ENCODE results near the gene POLR2F.

POLR2F gene

DNA sequence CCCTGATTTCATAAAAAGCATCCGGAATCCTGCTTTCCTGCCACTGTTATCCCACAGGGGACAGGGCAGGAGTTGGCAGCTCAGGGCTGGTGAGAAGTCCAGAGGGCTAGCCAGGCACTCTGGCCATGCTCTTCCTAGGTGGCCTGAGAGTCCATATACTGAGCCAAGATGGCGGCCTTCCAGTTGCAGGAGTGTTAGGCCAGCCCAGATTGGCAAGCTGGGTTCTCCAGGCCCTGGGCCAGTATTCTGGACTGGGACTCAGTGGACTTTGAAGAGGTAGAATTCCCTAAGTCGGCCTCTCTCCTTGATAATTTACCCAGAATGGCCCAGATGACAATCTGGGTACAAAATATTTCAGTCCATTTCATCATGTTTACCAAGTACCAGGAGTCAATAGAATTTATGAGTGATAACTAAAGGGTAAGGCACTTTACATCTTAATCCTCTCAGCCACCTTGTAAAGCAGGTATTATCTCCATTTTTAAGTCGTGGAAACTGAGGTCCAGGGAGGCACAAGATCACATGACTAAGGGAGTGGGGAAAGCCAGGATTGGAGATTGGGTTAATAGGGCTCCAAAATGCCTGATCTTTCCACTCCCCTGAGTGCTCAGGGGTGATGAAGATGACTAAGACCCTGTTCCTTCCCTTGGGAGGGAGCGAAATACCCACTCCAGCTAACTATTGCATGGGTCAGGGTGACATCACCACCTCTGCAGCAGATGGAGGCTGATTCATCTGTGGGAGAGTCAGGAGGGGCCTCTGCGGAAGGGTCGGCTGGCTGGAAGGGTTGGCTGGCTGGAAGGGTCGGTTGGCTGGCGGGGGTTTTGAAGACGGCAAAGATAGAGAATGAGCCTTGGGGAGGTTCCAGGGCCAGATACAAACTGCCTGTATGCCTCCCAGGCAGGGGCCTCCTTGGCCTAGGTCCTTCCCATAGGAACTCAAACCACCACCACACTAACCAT is 48.6 kb upstream of the POLR2F start (continued):
- TF ChIP-seq ZNF274 (IDR thresholded peaks at IDR 0.05; ENCODE audit: low read length) = no peak
- no peak for TF ChIP-seq ZNF274 (tag by site-specific recombination; IDR thresholded peaks at IDR 0.05; ENCODE audit: borderline replicate concordance)
- no peak for TF ChIP-seq ZNF10 (tag by site-specific recombination; IDR thresholded peaks at IDR 0.05)
- TF ChIP-seq, protein P1, sequence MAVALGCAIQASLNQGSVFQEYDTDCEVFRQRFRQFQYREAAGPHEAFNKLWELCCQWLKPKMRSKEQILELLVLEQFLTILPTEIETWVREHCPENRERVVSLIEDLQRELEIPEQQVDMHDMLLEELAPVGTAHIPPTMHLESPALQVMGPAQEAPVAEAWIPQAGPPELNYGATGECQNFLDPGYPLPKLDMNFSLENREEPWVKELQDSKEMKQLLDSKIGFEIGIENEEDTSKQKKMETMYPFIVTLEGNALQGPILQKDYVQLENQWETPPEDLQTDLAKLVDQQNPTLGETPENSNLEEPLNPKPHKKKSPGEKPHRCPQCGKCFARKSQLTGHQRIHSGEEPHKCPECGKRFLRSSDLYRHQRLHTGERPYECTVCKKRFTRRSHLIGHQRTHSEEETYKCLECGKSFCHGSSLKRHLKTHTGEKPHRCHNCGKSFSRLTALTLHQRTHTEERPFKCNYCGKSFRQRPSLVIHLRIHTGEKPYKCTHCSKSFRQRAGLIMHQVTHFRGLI (tag by site-specific recombination; IDR thresholded peaks at IDR 0.05) = no peak
- TF ChIP-seq ZNF76 (tag by site-specific recombination; IDR thresholded peaks at IDR 0.05; ENCODE audit: borderline replicate concordance, low read depth) = peak; percentile 52
- peak; percentile 13 for TF ChIP-seq KLF1 (tag by site-specific recombination; IDR thresholded peaks at IDR 0.05)
- TF ChIP-seq YY1 (tag by site-specific recombination; IDR thresholded peaks at IDR 0.05) = no peak; the same call in 1 of the 2 replicates
- TF ChIP-seq ZNF701 (tag by site-specific recombination; IDR thresholded peaks at IDR 0.05) = no peak; the same call in 1 of the 2 replicates
- no peak for TF ChIP-seq ZNF302 (tag by site-specific recombination; IDR thresholded peaks at IDR 0.05; ENCODE audit: low read depth)
- TF ChIP-seq, protein P2, sequence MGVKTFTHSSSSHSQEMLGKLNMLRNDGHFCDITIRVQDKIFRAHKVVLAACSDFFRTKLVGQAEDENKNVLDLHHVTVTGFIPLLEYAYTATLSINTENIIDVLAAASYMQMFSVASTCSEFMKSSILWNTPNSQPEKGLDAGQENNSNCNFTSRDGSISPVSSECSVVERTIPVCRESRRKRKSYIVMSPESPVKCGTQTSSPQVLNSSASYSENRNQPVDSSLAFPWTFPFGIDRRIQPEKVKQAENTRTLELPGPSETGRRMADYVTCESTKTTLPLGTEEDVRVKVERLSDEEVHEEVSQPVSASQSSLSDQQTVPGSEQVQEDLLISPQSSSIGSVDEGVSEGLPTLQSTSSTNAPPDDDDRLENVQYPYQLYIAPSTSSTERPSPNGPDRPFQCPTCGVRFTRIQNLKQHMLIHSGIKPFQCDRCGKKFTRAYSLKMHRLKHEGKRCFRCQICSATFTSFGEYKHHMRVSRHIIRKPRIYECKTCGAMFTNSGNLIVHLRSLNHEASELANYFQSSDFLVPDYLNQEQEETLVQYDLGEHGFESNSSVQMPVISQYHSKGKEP (tag by site-specific recombination; IDR thresholded peaks at IDR 0.05) = peak; percentile 98
- no peak for TF ChIP-seq YY2 (tag by site-specific recombination; IDR thresholded peaks at IDR 0.05)
- peak; percentile 74 for TF ChIP-seq ZNF558 (tag by site-specific recombination; IDR thresholded peaks at IDR 0.05)
- no peak for TF ChIP-seq GLIS2 (tag by site-specific recombination; IDR thresholded peaks at IDR 0.05)
- no peak for TF ChIP-seq ZNF18 (tag by site-specific recombination; IDR thresholded peaks at IDR 0.05)
- TF ChIP-seq ZNF623 (tag by site-specific recombination; IDR thresholded peaks at IDR 0.05) = peak; percentile 29; the same call in 1 of the 2 replicates
- TF ChIP-seq ZSCAN16 (tag by site-specific recombination; IDR thresholded peaks at IDR 0.05) = no peak
- TF ChIP-seq ZBTB20 (tag by site-specific recombination; IDR thresholded peaks at IDR 0.05) = peak; percentile 91
- TF ChIP-seq, protein P3, sequence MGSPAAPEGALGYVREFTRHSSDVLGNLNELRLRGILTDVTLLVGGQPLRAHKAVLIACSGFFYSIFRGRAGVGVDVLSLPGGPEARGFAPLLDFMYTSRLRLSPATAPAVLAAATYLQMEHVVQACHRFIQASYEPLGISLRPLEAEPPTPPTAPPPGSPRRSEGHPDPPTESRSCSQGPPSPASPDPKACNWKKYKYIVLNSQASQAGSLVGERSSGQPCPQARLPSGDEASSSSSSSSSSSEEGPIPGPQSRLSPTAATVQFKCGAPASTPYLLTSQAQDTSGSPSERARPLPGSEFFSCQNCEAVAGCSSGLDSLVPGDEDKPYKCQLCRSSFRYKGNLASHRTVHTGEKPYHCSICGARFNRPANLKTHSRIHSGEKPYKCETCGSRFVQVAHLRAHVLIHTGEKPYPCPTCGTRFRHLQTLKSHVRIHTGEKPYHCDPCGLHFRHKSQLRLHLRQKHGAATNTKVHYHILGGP (tag by site-specific recombination; IDR thresholded peaks at IDR 0.05) = no peak
- no peak for TF ChIP-seq ZNF530 (tag by site-specific recombination; IDR thresholded peaks at IDR 0.05; ENCODE audit: low read depth)
- no peak for TF ChIP-seq ZNF157 (tag by site-specific recombination; IDR thresholded peaks at IDR 0.05)
- TF ChIP-seq HOXA7 (CRISPR knock-in tag; IDR thresholded peaks at IDR 0.05; ENCODE audit: borderline replicate concordance) = no peak
- TF ChIP-seq ZNF660 (tag by site-specific recombination; IDR thresholded peaks at IDR 0.05) = peak; percentile 88; the same call in 1 of the 2 replicates
- no peak for TF ChIP-seq ZNF37A (tag by site-specific recombination; IDR thresholded peaks at IDR 0.05)
- TF ChIP-seq ZSCAN30 (tag by site-specific recombination; IDR thresholded peaks at IDR 0.05) = no peak; the same call in 1 of the 2 replicates
- peak; percentile 79 for TF ChIP-seq KLF16 (tag by site-specific recombination; IDR thresholded peaks at IDR 0.05)
- TF ChIP-seq ZBTB7A (tag by site-specific recombination; IDR thresholded peaks at IDR 0.05; ENCODE audit: low read depth) = no peak
- no peak for TF ChIP-seq ZNF311 (tag by site-specific recombination; IDR thresholded peaks at IDR 0.05; ENCODE audit: borderline replicate concordance)
- no peak for TF ChIP-seq OSR2 (tag by site-specific recombination; IDR thresholded peaks at IDR 0.05)
- peak; percentile 81 for TF ChIP-seq ZNF335 (tag by site-specific recombination; conservative IDR thresholded peaks at IDR 0.05)
- peak; percentile 97 for TF ChIP-seq SP7 (tag by site-specific recombination; IDR thresholded peaks at IDR 0.05)
- peak; percentile 95 for TF ChIP-seq ZNF629 (tag by site-specific recombination; IDR thresholded peaks at IDR 0.05)
- TF ChIP-seq ZBTB8A (tag by site-specific recombination; IDR thresholded peaks at IDR 0.05) = peak; percentile 11
- TF ChIP-seq ZNF121 (tag by site-specific recombination; IDR thresholded peaks at IDR 0.05) = no peak
- TF ChIP-seq ZNF391 (tag by site-specific recombination; IDR thresholded peaks at IDR 0.05; ENCODE audit: borderline replicate concordance, low read depth) = no peak
